K562 (cell line): Measurements from ENCODE around the gene MIB2. TPM values are rescaled to one million over a fixed set of nuclear protein-coding genes. Genes with fewer than 3 reads are reported as not detected.

ENCODE experiments used
- BDP1 ChIP-seq: IDR thresholded peaks from 3 replicates; pipeline ENCODE4 v1.6.1; 2011; ENCODE audit not compliant: insufficient read length, insufficient read depth
- CHCHD3 ChIP-seq: fragments of 250-450 bp; sonication (Bioruptor Pico); IDR thresholded peaks from 2 replicates; pipeline ENCODE4 v2.1.2; 2022; ENCODE audit warnings: mild to moderate bottlenecking
- CREB3L1 ChIP-seq: fragments of 450-650 bp; IDR thresholded peaks from 2 replicates; pipeline ENCODE4 v1.6.1; 2014; ENCODE audit warnings: low read depth, mild to moderate bottlenecking, moderate library complexity, borderline replicate concordance
- HDAC6 ChIP-seq: IDR thresholded peaks from 2 replicates; pipeline ENCODE4 v1.6.1; 2012; ENCODE audit warnings: low read depth, mild to moderate bottlenecking, control low read depth, inconsistent platforms, low read length, moderate library complexity
- IRF1 ChIP-seq: sonication (generic); formaldehyde crosslinking; IDR thresholded peaks from 2 replicates; pipeline ENCODE4 v1.8.0; 2022; ENCODE audit warnings: missing genetic modification reagents, mild to moderate bottlenecking, borderline replicate concordance
- KLF6 ChIP-seq: fragments of 250-450 bp; sonication (Bioruptor Pico); IDR thresholded peaks from 2 replicates; pipeline ENCODE4 v1.4.0; 2020; ENCODE audit warnings: mild to moderate bottlenecking, moderate library complexity, borderline replicate concordance
- MCM3 ChIP-seq: fragments of 450-650 bp; IDR thresholded peaks from 2 replicates; pipeline ENCODE4 v1.6.1; 2016
- NFIX ChIP-seq: fragments of 250-450 bp; sonication (Bioruptor Pico); IDR thresholded peaks from 2 replicates; pipeline ENCODE4 v1.4.0; 2020; ENCODE audit warnings: low read depth, mild to moderate bottlenecking, moderate library complexity
- TOE1 ChIP-seq, 2 experiments: fragments of 450-650 bp in 1 of 2; sonication (generic) in 1 of 2; formaldehyde crosslinking in 1 of 2; IDR thresholded peaks; 2 replicates each; pipeline versions ENCODE4 v1.7.1 to v1.8.0; 2016 to 2022; ENCODE audit warnings: borderline replicate concordance in 2 of 2, mild to moderate bottlenecking in 2 of 2, antibody characterized with exemption in 1 of 2, inconsistent platforms in 1 of 2, low read depth in 1 of 2, missing genetic modification reagents in 1 of 2, moderate library complexity in 1 of 2
- TSC22D4 ChIP-seq: fragments of 450-650 bp; IDR thresholded peaks from 2 replicates; pipeline ENCODE4 v1.6.1; 2016; ENCODE audit warnings: missing genetic modification characterization, missing biosample characterization, control low read depth
- ZNF280A ChIP-seq: fragments of 450-650 bp; IDR thresholded peaks from 2 replicates; pipeline ENCODE4 v1.6.1; 2018; ENCODE audit warnings: mild to moderate bottlenecking, low read depth; ENCODE audit not compliant: partially characterized antibody
- ZNF436 ChIP-seq: fragments of 250-450, 450-650 bp; sonication (Bioruptor Pico); formaldehyde crosslinking; IDR thresholded peaks from 2 replicates; pipeline ENCODE4 v1.7.0; 2020; ENCODE audit warnings: mild to moderate bottlenecking
- ZNF583 ChIP-seq: fragments of 250-450 bp; sonication (Bioruptor Pico); IDR thresholded peaks from 2 replicates; pipeline ENCODE4 v1.4.0; 2020
- ZNF592 ChIP-seq: fragments of 450-650 bp; IDR thresholded peaks from 2 replicates; pipeline ENCODE4 v1.6.1; 2017; ENCODE audit warnings: antibody characterized with exemption, mild to moderate bottlenecking
- ZNF717 ChIP-seq: fragments of 250-450 bp; sonication (Bioruptor Pico); IDR thresholded peaks from 2 replicates; pipeline ENCODE4 v1.5.0; 2021
- ZNF740 ChIP-seq, 3 experiments: fragments of 200-800 bp in 1 of 3; sonication (Bioruptor generic) in 1 of 3; sonication (generic) in 1 of 3; formaldehyde crosslinking in 1 of 3; IDR thresholded peaks; 2 replicates each; pipeline versions ENCODE4 v1.6.1 to v1.8.0; 2016 to 2022; ENCODE audit warnings: mild to moderate bottlenecking in 2 of 3, missing compliant biosample characterization in 2 of 3, missing genetic modification characterization in 2 of 3, missing genetic modification reagents in 1 of 3
- polyA plus RNA-seq, 8 experiments: library from polyadenylated mRNA; depleted of rRNA in 4 of 8; stranded (reverse) in 5 of 8; unstranded in 3 of 8; fragments of >200 nt; fragmentation: Nextera tagmentation in 2 of 8; fragmentation: Illumina TruSeq in 1 of 8; extraction: Ambion mirVana in 2 of 8; extraction: Trizol in 1 of 8; gene quantifications; 2 replicates each; pipeline versions ENCODE4 v1.2.1 to v1.2.3, GENCODE V29; 2011 to 2014; ENCODE audit warnings: inconsistent platforms in 1 of 8, missing spikeins in 1 of 8
- total RNA-seq, 7 experiments: library from RNA; depleted of rRNA in 6 of 7; stranded (reverse); fragments of >200 nt in 6 of 7; fragmentation: Illumina TruSeq in 2 of 7; extraction: Trizol in 2 of 7; gene quantifications; 2 replicates each; pipeline versions ENCODE4 v1.2.1 to v1.2.3, GENCODE V29; 2011 to 2021; ENCODE audit warnings: low replicate concordance in 1 of 7

MIB2 gene
- total and polyA plus RNA-seq, 9 of the 15 experiments (the other 6 are each of a cell fraction or from before 2014, with no cell fraction given) = 0.04 to 17.0 (median 4.9) TPM; not detected in 1

GRCh38 chr1:1574721-1575537 is 40.4 kb upstream of the MIB2 start, which contains the start of gene SSU72 (continued):
- TF ChIP-seq ZNF592 = no peak; the same call in 1 of the 2 replicates
- no peak for TF ChIP-seq ZNF717
- TF ChIP-seq ZNF280A = no peak
- TF ChIP-seq ZNF436 (CRISPR knock-in tag) = no peak
- no peak for TF ChIP-seq BDP1
- no peak for TF ChIP-seq KLF6 (CRISPR knock-in tag)
- no peak; the same call in 1 of the 2 replicates for TF ChIP-seq ZNF740 (CRISPR knock-in tag; IDR thresholded peaks at IDR 0.05)
- TF ChIP-seq ZNF740 (tag; IDR thresholded peaks at IDR 0.05) = no peak
- no peak for TF ChIP-seq ZNF583 (CRISPR knock-in tag)
- TF ChIP-seq CREB3L1 = peak; percentile 84; the same call in 1 of the 2 replicates
- TF ChIP-seq IRF1 (CRISPR knock-in tag) = no peak
- TF ChIP-seq NFIX (CRISPR knock-in tag) = no peak
- no peak for TF ChIP-seq HDAC6
- TF ChIP-seq MCM3 = no peak
- 0 out of 2 replicates have a peak, but pooled peaks have one; percentile 30 for TF ChIP-seq CHCHD3 (CRISPR knock-in tag)
- TF ChIP-seq TSC22D4 (tag) = no peak
- peak; percentile 48; the same call in 1 of the 2 replicates for TF ChIP-seq TOE1 (IDR thresholded peaks at IDR 0.05; ENCODE audit: borderline replicate concordance)
- TF ChIP-seq TOE1 (CRISPR knock-in tag; IDR thresholded peaks at IDR 0.05; ENCODE audit: borderline replicate concordance, low read depth) = no peak
